Omental fat pad (tissue), 4 donors: ENCODE data around the gene KRT80. TPM values are rescaled to one million over a fixed set of nuclear protein-coding genes. Genes with fewer than 3 reads are reported as not detected.

Experiments used
- ATAC-seq: fragments of 150-250 bp; one replicate; pipeline ENCODE4 v1.9.1; 2016; ENCODE audit warnings: mild to moderate bottlenecking, moderate library complexity; ENCODE audit not compliant: low FRiP score
- DNase-seq: peaks from one replicate; pipeline ENCODE4 v3.0.0-alpha.2; 2019; ENCODE audit warnings: low spot score
- total RNA-seq, 4 donors: library from RNA; depleted of rRNA; stranded (reverse); fragments of >200 nt; gene quantifications; one replicate each; pipeline ENCODE4 v1.1.0, GENCODE V29; 2016
- TF ChIP-seq, protein P1 (sequence below), 3 donors: fragments of 450-650 bp; IDR thresholded peaks; one replicate each; pipeline ENCODE4 v1.5.1; 2016 to 2017; ENCODE audit warnings: antibody characterized with exemption in 3 of 3, mild to moderate bottlenecking in 3 of 3, moderate library complexity in 2 of 3

Gene KRT80
- total RNA-seq, 4 donors from 2014 or later, result 0.37 to 5.5 (median 0.75) TPM; not detected in 1

- ATAC-seq (no peak), DNase-seq (peak; percentile 20)
- TF ChIP-seq, protein P1, sequence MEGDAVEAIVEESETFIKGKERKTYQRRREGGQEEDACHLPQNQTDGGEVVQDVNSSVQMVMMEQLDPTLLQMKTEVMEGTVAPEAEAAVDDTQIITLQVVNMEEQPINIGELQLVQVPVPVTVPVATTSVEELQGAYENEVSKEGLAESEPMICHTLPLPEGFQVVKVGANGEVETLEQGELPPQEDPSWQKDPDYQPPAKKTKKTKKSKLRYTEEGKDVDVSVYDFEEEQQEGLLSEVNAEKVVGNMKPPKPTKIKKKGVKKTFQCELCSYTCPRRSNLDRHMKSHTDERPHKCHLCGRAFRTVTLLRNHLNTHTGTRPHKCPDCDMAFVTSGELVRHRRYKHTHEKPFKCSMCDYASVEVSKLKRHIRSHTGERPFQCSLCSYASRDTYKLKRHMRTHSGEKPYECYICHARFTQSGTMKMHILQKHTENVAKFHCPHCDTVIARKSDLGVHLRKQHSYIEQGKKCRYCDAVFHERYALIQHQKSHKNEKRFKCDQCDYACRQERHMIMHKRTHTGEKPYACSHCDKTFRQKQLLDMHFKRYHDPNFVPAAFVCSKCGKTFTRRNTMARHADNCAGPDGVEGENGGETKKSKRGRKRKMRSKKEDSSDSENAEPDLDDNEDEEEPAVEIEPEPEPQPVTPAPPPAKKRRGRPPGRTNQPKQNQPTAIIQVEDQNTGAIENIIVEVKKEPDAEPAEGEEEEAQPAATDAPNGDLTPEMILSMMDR (IDR thresholded peaks at IDR 0.05), result no peak
These were observed 40.4 kb upstream of the KRT80 start for GRCh38 chr12:52232203-52232673.

DNA sequence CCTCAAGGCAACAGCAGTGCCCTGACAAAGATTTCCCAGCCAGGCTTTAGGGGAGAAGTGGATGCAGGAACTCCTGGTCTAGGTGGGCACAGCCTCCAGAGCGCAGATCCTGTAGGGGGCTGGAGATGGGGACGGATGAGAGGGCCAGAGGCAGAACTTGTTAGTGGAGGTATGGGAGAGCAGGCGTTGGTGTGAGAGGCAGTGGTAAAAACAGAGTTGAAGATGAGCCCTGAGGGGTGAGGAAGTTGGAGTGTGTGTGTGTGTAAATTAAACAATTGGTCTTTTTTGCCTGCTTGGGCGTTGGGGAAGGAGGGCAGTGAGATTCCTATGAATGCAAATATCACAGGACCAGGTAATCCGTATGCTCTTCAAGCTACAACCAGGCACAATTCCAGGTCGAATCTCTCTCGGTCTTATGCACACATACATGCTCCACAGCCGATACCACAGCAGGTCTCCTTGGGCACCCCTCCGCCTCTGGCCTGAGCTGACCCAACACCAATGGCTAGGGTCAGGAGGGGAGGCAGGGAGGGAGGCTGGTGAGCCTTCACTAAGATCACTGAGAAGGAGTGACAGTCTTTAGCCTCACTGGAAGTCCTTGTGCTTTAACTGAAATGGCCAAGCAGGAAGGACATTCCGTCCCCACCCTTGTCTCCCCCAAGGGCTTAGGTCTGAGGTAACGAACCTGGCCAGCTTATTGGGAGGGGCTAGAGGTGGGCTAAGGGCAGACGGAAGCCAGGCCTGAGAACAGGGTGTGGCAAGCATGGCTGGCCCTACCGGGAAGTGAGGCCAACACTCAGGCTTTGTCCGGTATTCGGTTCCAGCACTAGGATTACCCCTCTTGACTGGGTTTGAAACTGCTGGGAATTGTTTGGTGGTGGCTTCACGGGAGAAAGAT, 39.7 kb upstream of the KRT80 start:
- ATAC-seq, result no peak
- DNase-seq, result peak; percentile 16

DNA sequence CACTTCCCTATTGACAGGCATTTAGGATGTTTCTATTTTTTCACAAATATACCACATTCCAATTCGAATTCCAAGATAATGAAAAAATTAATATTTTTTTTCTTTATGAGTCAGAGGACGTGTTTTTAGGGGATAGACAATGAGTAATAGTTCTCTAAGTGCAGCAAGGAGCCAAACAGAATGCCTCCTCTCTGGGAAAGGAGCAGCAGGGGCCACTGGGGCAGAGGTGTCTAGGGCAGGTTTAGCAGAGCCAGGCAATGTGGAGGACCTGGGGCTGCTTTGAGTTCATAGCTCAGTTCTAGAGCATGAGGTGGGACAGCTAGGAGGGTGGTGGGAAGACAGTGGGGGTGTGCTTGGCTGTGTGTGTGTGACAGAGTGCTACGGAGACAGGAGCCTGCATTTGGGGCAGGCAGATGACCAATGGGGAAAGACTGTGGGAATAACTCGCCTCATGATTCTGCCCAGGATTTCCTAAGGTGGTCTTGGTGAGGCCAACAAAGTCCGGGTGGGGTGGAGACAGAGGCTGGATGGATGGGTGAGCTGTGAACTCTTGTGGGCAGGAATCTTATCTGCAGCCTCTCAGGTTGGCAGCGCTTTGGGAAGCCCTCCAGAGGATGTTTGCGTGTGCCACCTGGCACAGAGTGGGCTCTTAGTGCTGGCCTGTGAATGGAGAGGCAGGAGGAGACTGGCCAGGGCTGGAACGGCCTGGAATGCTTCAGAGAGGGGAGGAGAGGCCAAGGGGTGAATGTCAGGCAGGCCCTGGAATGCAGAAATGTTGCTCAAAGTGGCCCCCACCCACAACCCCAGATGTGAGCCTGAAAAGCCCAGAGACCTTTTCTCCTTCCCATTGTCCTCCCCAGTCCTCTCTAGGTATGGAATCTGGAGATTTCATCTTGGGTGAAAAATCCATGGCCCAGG, 38.8 kb upstream of the KRT80 start:
- DNase-seq, result peak; percentile 21
- ATAC-seq, result peak; percentile 76
- TF ChIP-seq, protein P1 (IDR thresholded peaks at IDR 0.05), result no peak

More for the DNA sequence above, 39.7 kb upstream of the KRT80 start:
- TF ChIP-seq, protein P1 (IDR thresholded peaks at IDR 0.05), result no peak

- DNase-seq, result no peak
- ATAC-seq, result no peak
- TF ChIP-seq, protein P1 (IDR thresholded peaks at IDR 0.05), result no peak
These were observed 38.1 kb upstream of the KRT80 start for GRCh38 chr12:52229836-52230343.

- TF ChIP-seq, protein P1 (IDR thresholded peaks at IDR 0.05), result no peak
- DNase-seq (no peak), ATAC-seq (no peak)
These were observed 37.1 kb upstream of the KRT80 start for GRCh38 chr12:52228931-52229330.

DNA sequence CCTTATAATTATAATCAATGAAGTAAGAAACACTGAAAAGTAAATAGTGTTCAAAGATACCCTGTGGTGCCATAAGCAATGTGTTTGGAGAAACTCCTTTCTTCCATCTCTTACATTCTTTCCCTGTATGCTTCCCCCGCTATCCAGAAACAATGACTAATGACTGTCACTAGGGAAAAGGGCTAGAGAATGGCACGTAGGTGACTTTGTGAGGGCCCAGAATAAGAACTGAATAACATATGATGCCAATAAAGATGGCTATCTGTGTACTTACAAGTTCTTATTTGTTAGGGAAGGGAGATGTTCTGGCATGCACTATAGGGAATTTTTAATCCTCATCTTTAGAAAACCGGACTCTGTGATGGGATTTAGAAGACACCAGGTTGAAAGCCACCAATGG, 36.6 kb upstream of the KRT80 start:
- TF ChIP-seq, protein P1 (IDR thresholded peaks at IDR 0.05), result no peak
- ATAC-seq (no peak), DNase-seq (no peak)
